Urinary bladder (tissue), 4 donors: ENCODE data around the gene TC2N. TPM values are rescaled to one million over a fixed set of nuclear protein-coding genes. Genes with fewer than 3 reads are reported as not detected.
"Not testable (repeated sequence)": the region's sequence is repeated elsewhere in the genome, so short reads cannot be mapped to it uniquely, and the experiment has no call there.

Experiments used
- DNase-seq: peaks from one replicate; pipeline ENCODE4 v3.0.0-alpha.2; 2015; ENCODE audit errors: extremely low spot score
- H3K27ac ChIP-seq: one replicate; pipeline ENCODE4 v1.5.1; 2013; ENCODE audit warnings: low read depth, mild to moderate bottlenecking, moderate library complexity
- H3K36me3 ChIP-seq: one replicate; pipeline ENCODE4 v1.6.1; 2013; ENCODE audit warnings: mild to moderate bottlenecking, moderate library complexity; ENCODE audit not compliant: insufficient read depth
- H3K4me1 ChIP-seq: one replicate; pipeline ENCODE4 v1.6.1; 2013; ENCODE audit warnings: mild to moderate bottlenecking, moderate library complexity; ENCODE audit not compliant: insufficient read depth
- H3K4me3 ChIP-seq: one replicate; pipeline ENCODE4 v1.5.1; 2013; ENCODE audit warnings: low read depth, low read length
- WGBS: extraction: QIAGEN DNeasy Blood & Tissue Kit; methylation state at CpG from one replicate; pipeline ENCODE4 v1.1.7; 2013; 5-methylcytosine and 5-hydroxymethylcytosine counted together
- polyA plus RNA-seq: library from polyadenylated mRNA; stranded (reverse); fragments of 200-250 nt; gene quantifications from one replicate; pipeline ENCODE4 v1.2.3, GENCODE V29; 2013
- total RNA-seq: library from RNA; depleted of rRNA; stranded (reverse); fragments of >200 nt; gene quantifications from one replicate; pipeline ENCODE4 v1.2.3, GENCODE V29; 2014
- donor health status: healthy with polysubstance abuse.
- donor health status: healthy.

Gene TC2N
- total and polyA plus RNA-seq, 2 donors = 9.8 to 46.8 TPM

GRCh38 chr14:91845652-91846051, 21.7 kb downstream of the TC2N start:
- H3K4me3 ChIP-seq = no peak overlapping the region
- no peak overlapping the region for H3K27ac ChIP-seq
- H3K36me3 ChIP-seq = no peaks in the 10 kb centered on the region
- whole genome bisulfite sequencing = 91% methylated on average over 2 of the region's 2 CpGs
- no peaks in the 10 kb centered on the region for H3K4me1 ChIP-seq
- no peak for DNase-seq

- H3K4me3 ChIP-seq, H3K27ac ChIP-seq, H3K36me3 ChIP-seq, DNase-seq, H3K4me1 ChIP-seq: not testable (repeated sequence)
- 97% methylated on average over 8 of the region's 8 CpGs for WGBS
These were observed 22.3 kb downstream of the TC2N start for GRCh38 chr14:91845056-91845455.

- Histone ChIP-seq H3K27ac (no peak overlapping the region), H3K4me1 (no peaks in the 10 kb centered on the region), H3K36me3 (no peaks in the 10 kb centered on the region), H3K4me3 (no peak overlapping the region)
- DNase-seq = no peak
- 73% methylated on average over 4 of the region's 4 CpGs for WGBS
These were observed 23.3 kb downstream of the TC2N start for GRCh38 chr14:91844029-91844428.

GRCh38 chr14:91843437-91843836, 23.9 kb downstream of the TC2N start:
- no peak for DNase-seq
- H3K4me3 ChIP-seq = no peak overlapping the region
- no peaks in the 10 kb centered on the region for H3K36me3 ChIP-seq
- no peak overlapping the region for H3K27ac ChIP-seq
- H3K4me1 ChIP-seq = no peaks in the 10 kb centered on the region
- WGBS = 74% methylated on average over 4 of the region's 4 CpGs

- H3K4me3 ChIP-seq = no peak overlapping the region
- DNase-seq = no peak
- H3K27ac ChIP-seq = no peak overlapping the region
- no peaks in the 10 kb centered on the region for H3K4me1 ChIP-seq
- no peaks in the 10 kb centered on the region for H3K36me3 ChIP-seq
These were observed 26.3 kb downstream of the TC2N start for GRCh38 chr14:91841065-91841464.

- WGBS = 93% methylated on average over 1 of the region's 1 CpG
- no peak overlapping the region for H3K4me3 ChIP-seq
- H3K36me3 ChIP-seq = no peaks in the 10 kb centered on the region
- no peaks in the 10 kb centered on the region for H3K4me1 ChIP-seq
- no peak for DNase-seq
- H3K27ac ChIP-seq = no peak overlapping the region
These were observed 27.6 kb downstream of the TC2N start for GRCh38 chr14:91839749-91840148.

- 73% methylated on average over 12 of the region's 12 CpGs for WGBS
- DNase-seq = no peak
- Histone ChIP-seq H3K4me3 (peak overlapping the region; percentile 75), H3K4me1 (no peaks in the 10 kb centered on the region), H3K27ac (no peak overlapping the region), H3K36me3 (no peaks in the 10 kb centered on the region)
These were observed 30.3 kb downstream of the TC2N start for GRCh38 chr14:91837076-91837475.

GRCh38 chr14:91835920-91836843, 31.2 kb downstream of the TC2N start:
- WGBS = 2% methylated on average over 84 of the region's 84 CpGs
- H3K27ac ChIP-seq = peak overlapping the region; percentile 90

GRCh38 chr14:91835197-91835919, 32.0 kb downstream of the TC2N start:
- Histone ChIP-seq H3K4me3 (peak overlapping the region; percentile 75), H3K27ac (peak overlapping the region; percentile 90), H3K36me3 (no peaks in the 10 kb centered on the region), H3K4me1 (no peaks in the 10 kb centered on the region)
- WGBS = 12% methylated on average over 19 of the region's 19 CpGs
- DNase-seq = no peak

More at GRCh38 chr14:91835920-91836843, 31.2 kb downstream of the TC2N start:
- H3K36me3 ChIP-seq = no peaks in the 10 kb centered on the region
- H3K4me1 ChIP-seq = no peaks in the 10 kb centered on the region
- H3K4me3 ChIP-seq = peak overlapping the region; percentile 75
- DNase-seq = peak; percentile 51

GRCh38 chr14:91834571-91834970, 32.8 kb downstream of the TC2N start:
- no peaks in the 10 kb centered on the region for H3K4me1 ChIP-seq
- H3K4me3 ChIP-seq = no peak overlapping the region
- 64% methylated on average over 2 of the region's 2 CpGs for WGBS
- H3K27ac ChIP-seq = no peak overlapping the region
- no peaks in the 10 kb centered on the region for H3K36me3 ChIP-seq
- DNase-seq = no peak

- H3K4me1 ChIP-seq = no peaks in the 10 kb centered on the region
- H3K36me3 ChIP-seq = no peaks in the 10 kb centered on the region
- whole genome bisulfite sequencing = 23% methylated on average over 1 of the region's 1 CpG
- H3K27ac ChIP-seq = no peak overlapping the region
- no peak overlapping the region for H3K4me3 ChIP-seq
- no peak for DNase-seq
These were observed 36.0 kb downstream of the TC2N start for GRCh38 chr14:91831337-91831736.

GRCh38 chr14:91830777-91831176, 36.6 kb downstream of the TC2N start:
- WGBS = 30% methylated on average over 3 of the region's 3 CpGs
- no peaks in the 10 kb centered on the region for H3K4me1 ChIP-seq
- peak overlapping the region; percentile 16 for H3K27ac ChIP-seq
- H3K36me3 ChIP-seq = no peaks in the 10 kb centered on the region
- H3K4me3 ChIP-seq = no peak overlapping the region
- no peak for DNase-seq

- no peak overlapping the region for H3K27ac ChIP-seq
- WGBS = 57% methylated on average over 2 of the region's 2 CpGs
- no peak overlapping the region for H3K4me3 ChIP-seq
These were observed 37.8 kb downstream of the TC2N start for GRCh38 chr14:91829511-91829910.

GRCh38 chr14:91827746-91828145, 39.6 kb downstream of the TC2N start:
- no peak overlapping the region for H3K27ac ChIP-seq
- DNase-seq = no peak
- H3K4me1 ChIP-seq = no peaks in the 10 kb centered on the region
- no peaks in the 10 kb centered on the region for H3K36me3 ChIP-seq
- no peak overlapping the region for H3K4me3 ChIP-seq
- 93% methylated on average over 1 of the region's 1 CpG for WGBS

More at GRCh38 chr14:91829511-91829910, 37.8 kb downstream of the TC2N start:
- Histone ChIP-seq H3K36me3 (no peaks in the 10 kb centered on the region), H3K4me1 (no peaks in the 10 kb centered on the region)
- DNase-seq = no peak
